HG03442 (cell line): Measurements from ENCODE around the gene RALGPS1.
A peak's percentile ranks its signal among the peaks of the same experiment; 100 is the strongest.

Experiments used
- ATAC-seq: cut with Tn5 transposase; IDR thresholded peaks from one replicate; pipeline ENCODE4 v1.9.1; 2021; ENCODE audit warnings: mild to moderate bottlenecking, moderate library complexity; ENCODE audit not compliant: unreplicated experiment

Gene RALGPS1

DNA sequence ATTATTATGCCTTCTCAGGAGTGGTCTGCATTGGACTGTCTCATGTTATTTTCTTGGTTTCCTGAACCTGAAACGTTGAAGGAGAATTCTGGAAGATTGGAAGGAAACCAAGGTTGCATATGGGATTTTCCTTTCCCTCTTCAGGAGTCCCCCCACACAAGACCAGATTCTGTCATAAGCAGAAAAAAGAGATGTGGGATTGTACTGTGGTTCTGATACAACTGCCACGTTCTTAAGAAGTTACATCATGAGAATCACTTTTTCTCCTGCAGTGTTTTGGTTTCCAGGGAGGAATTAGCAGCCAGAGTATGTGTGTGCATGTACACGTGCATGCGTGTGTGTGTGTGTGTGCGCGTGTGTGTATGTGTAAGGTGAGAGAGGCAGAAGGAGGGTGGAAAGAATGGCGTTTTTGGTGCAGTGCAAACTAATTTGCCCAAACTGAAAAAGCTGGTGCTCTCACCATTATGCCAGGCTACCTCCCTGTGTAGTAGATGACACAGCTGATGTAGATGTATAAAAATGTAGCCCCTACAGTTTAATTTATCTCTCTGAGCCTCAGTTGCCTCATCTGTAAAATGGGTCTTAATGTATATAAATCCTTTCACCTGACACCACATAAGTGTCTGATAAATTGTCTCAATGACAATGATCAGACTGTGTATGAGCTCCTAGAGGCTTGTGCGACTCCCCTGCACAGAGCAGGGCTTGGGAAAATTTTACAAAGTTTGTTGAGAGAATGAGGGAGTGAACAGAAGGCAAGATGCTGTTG is 38.6 kb downstream of the RALGPS1 start:
- ATAC-seq, result no peak

DNA sequence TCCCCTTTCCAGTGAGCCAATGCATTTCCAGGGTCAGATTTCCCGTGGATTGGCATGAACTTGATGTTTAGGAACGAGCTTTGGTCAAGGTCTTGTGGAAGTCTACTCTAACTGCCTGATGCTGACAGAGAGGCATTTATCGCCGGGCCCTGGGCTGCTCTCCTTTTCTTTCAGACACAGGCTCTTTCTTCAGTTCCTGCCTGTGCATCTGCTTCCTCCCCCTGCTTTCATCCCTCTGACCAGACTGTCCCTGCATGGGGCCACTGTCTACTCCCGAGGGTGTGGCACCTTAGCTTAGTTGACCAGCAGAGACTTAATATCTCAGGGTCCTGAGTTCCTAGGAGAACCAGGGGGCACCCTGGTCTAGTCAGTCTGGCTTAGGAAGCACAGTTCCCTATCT is 41.2 kb downstream of the RALGPS1 start:
- ATAC-seq, result no peak

DNA sequence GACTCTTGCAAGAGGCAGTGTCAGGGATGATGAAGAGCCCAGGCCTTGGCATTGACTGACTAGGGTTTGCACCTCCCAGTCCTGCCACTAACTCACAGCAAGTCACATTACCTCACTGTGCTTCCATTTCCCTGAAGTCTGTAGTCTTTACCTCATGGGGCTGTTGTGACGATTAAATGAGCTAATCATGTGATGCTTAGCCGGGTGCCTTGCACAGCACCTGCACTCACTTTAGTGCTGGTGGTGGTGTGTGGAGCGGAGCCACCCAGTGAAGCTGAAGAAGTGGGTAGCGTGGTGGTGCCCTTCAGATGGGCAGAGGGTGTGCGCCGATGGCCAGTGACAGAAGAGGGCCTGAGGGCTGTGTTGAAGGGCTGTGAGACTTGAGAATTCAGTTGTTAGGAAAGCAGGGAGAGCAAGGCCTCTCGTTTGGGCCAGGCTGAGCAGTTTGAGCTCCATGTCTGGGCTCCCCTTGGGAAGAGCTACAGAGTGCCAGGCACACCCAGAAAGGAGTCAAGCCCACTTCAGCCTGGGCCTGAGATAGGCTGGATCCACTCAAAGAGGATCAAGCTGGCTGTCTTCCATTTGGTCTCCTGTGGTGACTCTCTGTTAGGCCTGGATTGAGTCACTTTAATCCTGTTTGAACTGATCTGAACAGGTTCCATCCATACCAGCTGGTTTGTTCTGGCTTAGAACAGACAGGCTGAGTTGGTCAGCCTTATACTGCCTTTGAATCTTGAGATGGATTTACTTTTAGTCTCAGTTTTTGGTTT is 42.5 kb downstream of the RALGPS1 start:
- ATAC-seq, result no peak

DNA sequence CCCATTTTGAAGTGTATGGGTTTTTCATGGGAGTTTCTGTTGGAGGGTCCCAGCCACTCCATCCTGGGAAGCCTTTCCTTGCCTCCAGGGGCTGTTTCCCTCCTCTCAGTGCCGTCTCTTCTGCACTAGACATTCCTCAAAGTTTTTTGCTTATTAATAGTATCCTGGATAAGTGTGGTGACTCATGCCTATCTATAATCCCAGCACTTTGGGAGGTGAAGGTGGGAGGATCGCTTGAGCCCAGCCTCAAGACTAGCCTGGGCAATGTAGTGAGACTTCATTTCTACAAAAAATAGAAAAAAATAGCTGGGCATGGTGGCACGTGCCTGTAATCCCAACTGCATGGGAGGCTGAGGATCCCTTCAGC is 43.1 kb downstream of the RALGPS1 start:
- ATAC-seq, result no peak

DNA sequence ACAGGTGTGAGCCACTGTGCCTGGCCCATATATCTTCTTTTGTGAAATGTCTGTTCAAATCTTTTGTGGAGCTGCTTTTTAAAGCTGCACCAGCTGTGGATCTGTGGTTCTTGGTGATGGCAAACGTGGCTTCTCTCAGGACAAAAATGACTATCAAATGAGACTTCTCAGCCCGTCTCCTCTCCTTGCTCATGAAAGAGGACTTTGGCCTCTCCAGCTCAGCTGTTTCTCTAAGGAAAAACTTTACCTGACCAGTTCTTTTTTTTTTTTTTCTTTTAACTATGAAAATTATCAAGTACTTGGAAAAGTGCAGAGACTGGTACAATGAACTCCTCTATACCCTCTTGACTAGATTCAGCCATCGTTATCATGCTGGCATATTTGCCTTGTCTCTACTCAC is 44.8 kb downstream of the RALGPS1 start:
- no peak for ATAC-seq

DNA sequence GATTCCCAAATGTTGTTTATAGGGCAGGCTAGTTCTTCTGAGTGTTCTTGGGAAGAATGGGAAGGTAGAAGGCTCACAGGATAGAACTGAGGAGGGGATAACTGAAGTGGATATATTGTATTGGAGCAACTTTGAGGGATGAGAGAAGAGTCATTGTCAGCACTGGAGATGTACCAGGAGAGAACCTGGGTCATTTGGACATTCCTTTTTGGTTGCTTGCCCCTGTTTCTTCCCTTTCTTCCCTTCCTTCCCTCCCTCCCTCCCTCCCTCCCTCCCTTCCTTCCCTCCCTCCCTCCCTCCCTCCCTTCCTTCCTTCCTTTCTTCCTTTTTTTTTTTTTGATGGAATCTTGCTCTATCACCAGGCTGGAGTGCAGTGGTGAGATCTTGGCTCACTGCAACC is 45.3 kb downstream of the RALGPS1 start:
- ATAC-seq, result no peak

DNA sequence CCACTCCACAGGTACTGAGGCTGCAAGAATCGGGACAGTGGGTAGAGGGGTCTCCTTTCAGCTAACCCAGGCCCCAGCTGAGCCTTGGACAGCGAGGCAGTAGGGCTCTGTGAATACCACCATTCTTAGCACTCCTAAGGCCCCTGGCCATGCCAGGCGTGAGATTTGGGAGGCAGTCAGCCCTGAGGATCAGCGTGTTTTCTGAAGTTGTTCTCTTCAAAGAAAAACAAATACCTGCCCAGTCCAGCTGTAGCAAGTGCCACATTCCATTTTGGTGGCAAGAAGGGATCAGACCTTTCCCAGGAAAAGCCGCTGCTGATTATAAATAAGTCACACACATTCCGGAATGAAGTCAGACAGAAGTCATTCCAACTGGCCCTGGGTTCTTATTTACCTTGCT is 47.8 kb downstream of the RALGPS1 start:
- no peak for ATAC-seq

DNA sequence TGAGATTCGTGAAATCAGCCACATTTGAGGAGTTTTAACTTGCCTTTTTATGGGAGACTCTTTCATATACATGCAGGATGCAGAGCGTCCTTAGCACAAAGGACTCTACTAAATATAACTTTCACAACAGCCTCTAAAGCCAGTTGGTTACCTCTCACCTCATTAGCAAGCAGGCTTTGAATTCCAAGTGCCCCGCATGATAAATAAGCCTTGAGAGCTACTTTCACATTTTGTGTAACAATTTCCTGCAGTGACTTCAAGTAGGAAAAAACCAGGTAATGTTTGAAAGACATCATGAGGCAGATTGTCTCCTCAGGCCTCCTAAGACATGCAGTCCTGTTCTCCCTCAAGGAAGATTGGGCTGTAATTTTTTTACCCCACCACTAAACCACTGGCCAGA is 50.5 kb downstream of the RALGPS1 start:
- ATAC-seq, result no peak

DNA sequence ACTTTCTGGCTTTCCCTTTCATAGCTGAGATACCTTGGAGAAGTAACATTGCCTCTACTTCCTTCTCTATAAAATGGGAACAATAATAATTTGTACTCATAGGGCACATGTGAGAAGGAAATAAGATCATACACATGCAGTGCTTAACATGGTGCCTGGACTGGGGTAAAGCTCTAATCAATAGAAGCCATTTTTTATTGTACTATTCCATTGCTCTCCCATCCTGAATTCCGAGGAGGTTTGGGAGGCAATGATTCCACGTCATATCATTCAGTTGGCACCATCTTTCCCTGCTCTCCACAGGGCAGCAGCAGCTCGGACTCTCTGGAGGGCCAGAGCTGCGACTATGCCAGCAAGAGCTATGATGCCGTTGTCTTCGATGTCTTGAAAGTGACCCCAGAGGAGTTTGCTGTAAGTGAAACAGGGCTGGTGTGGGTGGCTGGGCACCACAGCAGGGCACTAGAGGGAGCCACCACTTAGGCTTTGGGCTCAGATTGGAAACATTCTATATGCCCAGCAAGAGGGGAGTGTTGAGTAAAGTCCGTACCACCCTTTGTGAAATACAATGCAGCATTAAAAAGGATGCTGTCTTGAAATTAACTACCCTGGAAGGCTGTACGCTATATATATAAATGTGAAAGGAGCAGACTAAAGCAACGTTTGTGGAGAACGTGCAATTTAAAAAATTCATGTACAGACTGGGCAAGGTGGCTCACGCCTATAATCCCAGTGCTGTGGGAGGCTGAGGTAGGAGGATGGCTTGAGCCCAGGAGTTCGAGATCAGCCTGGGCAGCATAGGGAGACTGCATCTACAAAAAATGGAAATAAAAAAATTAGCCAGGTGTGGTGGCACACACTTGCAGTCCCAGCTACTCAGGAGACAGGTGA is 51.2 kb downstream of the RALGPS1 start:
- no peak for ATAC-seq

DNA sequence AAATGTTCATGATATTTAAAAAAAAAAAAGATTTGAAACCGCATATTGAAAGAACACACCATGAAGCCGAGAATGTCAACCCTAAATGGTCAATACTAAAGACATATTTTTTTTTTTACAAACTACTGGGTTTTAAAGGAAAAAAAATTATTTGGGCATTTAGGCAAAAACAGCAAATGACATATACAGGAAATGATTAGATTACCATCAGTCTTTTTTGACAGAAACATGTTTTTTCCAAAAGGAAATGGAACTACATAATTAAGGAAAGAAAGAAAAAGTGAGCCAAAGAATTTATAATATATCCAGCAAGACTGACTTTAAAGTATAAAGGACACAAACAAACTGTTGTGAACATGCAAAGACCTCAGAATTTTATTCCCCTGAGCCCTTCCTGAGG is 56.7 kb downstream of the RALGPS1 start:
- ATAC-seq, result no peak

DNA sequence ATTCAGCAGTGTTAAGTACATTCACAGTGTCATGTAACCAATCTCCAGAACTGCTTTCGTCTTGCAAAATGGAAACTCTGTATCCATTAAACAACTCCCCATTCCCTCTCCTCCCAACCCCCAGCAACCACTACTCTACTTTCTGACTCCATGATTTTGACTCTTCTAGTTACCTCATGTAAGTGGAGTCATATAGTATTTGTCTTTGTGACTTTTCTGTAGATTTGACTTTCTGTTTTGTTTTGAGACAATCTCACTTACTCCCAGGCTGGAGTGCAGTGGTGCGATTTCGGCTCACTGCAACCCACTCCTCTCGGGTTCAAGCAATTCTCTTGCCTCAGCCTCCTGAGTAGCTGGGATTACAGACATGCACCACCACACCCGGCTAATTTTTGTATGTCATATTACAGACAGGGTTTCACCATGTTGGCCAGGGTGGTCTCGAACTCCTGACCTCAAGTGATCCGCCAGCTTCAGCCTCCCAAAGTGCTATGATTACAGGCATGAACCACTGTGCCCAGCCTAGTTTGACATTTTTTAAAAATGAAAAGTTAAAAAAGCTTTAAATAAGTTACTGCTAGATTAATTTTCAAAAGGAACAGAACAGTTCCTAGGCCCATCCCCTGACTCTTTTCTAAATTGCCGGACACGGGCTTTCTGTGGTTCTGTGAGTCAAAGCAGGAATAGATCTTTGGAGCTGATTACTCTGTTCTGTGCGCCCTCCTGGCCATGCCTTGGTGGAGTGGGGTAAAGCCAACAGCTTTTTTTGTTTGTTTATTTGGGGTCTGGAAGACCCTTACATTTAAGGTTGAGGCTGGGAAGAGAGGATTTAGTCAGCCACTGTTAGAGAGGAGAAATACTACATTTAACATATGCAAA is 59.3 kb downstream of the RALGPS1 start:
- peak; percentile 43 for ATAC-seq

DNA sequence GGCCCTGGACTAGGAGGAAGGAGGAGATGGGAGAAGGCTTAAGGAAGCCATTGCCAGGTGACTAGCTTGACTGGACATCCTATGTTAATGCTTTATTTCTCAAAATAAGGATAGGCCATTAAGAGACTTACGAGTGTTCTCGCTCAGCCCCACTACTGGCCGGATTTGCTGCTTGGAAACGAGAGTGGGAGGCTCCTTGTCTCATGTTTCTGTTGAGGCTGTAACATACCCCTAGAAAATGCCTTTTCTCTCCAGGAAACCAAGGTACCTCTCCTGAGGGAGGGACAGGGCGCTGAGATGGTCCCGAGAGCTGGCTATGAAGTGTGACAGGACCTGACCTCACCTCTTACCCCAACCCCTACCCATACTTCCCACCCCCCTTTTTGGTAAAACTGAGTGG is 60.0 kb downstream of the RALGPS1 start:
- no peak for ATAC-seq

DNA sequence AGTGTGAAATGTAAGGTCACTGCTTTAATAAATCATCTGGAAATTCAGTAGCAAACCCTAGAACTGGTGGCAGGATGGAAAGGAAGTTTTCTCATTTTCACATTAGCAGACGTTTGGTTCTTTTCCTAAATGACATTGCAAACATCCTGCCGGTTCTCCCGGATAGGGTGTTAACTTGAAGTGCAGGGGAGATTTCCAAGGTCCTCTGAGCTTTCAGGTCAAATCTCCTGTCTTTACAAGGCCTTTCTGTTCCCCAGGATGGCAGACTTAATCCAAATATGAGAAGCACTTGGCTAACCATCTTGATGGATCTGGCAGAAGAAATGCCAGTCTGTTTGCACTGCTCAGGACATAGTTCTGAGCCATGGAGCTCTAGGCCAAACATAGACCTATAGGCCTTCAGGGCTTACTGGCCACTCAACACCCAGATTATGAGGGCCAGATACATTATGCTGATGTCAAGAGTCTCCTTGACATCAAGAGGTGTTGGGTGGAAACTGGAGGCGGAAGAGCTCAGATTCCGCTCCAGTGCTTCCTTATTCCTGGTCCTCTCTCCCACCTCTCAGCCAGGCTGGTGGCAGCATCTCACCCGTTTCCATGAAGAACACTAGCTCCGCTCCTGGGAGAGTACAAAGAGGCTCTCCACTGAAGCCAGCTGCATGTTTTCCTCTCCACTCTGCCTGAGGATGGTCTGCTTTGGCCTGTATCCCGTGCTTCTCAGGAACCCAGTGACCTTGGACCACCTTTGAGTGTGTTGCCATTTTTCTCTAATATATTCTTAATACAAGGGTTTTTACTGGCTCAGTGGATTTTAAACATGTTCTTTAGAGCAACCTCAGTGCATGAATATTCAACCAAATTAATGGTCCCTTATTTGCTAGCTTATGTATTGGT is 61.0 kb downstream of the RALGPS1 start:
- ATAC-seq, result no peak

DNA sequence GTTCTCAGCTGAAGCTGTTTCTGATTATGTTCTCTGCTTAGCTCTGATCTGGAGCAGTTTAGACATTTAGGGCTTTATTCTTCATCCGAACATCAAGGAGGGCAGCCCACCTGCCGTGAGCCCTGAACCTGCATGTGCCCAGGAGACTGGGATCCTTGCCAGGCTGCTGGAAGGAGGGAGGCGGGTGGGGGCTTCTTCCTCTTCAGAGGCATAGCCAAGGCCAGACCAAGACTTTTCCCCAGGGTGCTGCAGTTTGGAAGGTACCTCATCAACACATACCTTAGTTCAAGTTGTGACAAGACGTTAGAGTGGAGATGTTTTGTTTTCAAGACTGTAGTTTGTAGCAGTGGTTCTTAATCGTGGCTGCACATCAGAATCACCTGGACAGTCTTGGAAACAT is 64.9 kb downstream of the RALGPS1 start:
- no peak for ATAC-seq

DNA sequence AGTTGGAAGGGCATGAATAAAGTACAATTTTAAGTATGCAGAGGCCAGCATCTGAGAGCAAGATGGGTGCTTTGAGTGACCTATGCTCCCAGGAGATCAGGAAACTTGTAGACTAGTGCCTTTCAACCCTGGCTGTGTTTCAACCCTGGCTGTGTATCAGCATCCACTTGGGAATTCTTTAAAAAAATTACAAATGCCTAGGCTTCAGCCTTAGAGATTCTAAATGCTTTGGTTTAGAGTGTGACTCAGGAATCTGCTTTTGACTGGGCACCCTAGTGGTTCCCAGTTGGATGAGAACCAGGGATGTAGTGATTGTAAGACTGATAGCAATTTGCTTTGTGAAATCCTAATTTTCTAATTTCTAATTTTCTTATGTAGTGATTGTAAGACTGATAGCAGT is 65.6 kb downstream of the RALGPS1 start:
- ATAC-seq, result no peak

DNA sequence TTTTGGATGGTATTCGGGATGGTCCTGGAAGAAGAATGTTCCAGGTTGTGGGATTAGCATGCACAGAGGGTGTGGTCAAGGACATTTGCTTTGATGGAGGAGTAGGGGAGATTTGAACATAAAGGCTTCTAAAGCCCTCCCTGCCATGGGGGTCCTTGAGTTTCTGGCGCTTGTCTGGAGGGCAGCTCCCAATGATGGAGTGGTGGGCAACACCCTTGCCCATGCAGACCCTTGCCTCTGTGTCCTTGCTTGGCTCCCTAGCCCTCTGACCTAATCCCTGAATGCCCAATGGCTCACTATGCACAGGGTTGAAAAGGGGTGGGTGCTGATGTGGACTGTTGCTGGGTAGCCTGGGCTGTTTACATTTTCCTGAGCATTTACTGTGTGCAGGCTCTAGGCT is 66.6 kb downstream of the RALGPS1 start:
- no peak for ATAC-seq

DNA sequence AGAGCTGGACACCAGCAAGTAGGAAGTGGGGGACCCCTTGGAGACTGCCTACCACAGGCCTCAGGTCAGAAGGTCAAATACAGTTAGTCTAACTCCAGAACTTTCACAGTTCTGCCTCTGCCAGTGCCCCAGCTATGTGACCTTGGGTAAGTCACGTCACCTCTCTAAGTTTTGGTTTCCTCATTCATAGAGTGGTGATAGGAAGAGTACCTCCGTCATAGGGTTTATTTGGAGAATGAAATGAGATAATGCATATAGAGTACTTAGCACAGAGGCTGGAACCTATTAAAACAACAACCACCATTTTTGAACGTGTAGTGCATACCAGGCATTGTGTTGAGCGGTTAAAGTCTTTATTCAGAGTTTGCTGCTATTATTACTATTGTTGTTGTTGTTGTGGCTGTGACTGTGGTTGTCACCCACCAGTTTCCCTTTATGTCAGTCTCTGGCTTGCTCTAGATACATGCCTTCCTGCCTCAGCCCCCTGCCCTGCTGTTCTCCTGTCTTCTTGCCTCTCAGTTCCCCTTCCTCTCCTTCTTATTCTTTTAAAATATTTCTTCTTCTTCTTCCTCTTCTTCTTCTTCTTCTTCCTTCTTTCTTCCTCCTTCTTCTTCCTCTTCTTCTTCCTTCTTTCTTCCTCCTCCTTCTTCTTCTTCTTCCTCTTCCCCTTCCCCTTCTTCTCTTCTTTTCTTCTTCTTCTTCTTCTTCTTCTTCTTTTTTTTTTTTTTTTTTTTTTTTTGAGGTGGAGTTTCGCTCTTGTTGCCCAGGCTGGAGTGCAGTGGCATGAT is 67.8 kb downstream of the RALGPS1 start:
- no peak for ATAC-seq

DNA sequence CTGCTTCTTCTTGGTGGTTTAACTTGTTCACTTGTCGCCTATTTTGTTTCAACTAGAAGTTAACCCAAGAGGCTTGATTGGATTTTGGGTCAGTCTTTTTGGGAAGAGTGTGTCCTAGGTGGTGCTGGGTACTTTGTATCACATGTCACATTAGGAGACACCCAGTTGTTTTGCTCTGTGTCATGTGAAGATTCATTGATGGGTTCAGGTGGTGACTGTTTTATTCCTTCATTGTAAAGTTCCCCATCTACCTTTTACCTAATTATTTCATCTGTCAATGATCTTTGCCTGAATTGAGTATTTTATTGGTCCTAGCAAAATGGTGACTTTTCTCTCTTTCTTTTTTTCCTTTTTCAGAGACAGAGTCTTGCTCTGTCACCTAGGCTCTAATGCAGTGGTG is 69.2 kb downstream of the RALGPS1 start:
- ATAC-seq, result no peak

DNA sequence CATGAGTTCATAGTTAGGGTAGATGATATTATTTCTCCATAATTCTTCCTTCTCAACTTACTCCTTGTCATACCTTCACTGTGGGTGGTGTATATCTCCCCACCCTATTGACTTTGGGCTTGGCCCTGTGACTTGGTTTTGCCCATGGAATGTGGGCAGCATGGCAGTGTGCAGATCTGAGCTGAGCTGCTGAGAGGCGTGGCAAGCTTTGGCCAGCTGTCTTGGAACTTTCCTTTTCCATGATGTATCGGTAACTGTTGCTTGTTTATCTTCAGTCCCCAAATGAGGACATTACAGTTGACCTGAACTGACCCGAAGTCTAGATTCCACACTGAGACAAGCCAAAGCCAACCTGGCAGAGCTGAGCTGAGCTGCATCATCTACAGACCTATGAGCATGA is 70.4 kb downstream of the RALGPS1 start:
- no peak for ATAC-seq
